Measurements from ENCODE around the gene CCL8.

DNA sequence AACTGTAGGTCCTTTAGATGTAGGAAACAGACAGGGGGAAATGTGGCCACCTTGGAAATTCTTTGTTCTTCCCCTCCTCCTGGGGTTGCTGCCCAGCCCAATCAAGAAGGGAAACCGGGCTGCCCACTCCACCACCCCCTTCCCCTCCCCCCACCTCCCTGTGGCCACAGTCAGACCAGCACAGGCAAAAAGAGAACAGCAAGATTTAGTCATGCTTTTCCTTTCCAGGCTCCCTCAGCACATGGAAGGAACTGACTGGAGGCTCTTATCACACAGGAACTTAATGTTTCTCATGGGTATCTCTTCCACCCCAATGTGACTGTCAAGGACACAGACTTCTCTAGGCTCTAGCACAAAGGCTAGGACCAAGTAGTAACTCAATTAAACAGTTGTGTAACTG, 46.8 kb downstream of the CCL8 start:
- TF ChIP-seq POLR2AphosphoS5 (IDR thresholded peaks at IDR 0.05; ENCODE audit: low read depth, low read length) (no peak), JUND (IDR thresholded peaks at IDR 0.05) (no peak)

All from SK-N-SH (cell line).